Esophagus squamous epithelium (tissue), 5 donors: ENCODE results near the gene LONRF3. TPM values are rescaled to one million over a fixed set of nuclear protein-coding genes. Genes with fewer than 3 reads are reported as not detected.
"Not testable (repeated sequence)": the region's sequence is repeated elsewhere in the genome, so short reads cannot be mapped to it uniquely, and the experiment has no call there.

Experiments
- DNase-seq: peaks from one replicate; lab custom pipeline; 2025; lab: John Stamatoyannopoulos, UW
- H3K27ac ChIP-seq, 4 donors: fragments of 200-600 bp; sonication (generic); one replicate each; pipeline ENCODE4 v1.5.1; 2016 to 2019; ENCODE audit warnings: mild to moderate bottlenecking in 1 of 4
- H3K27me3 ChIP-seq, 4 donors: fragments of 200-600 bp; sonication (generic); 1 replicate in 3 of 4; 2 replicates in 1 of 4; pipeline versions ENCODE4 v1.5.1 to v1.6.0; 2017 to 2021; ENCODE audit warnings: antibody characterized with exemption in 1 of 4
- H3K36me3 ChIP-seq, 3 donors: fragments of 200-600 bp; sonication (generic); one replicate each; pipeline ENCODE4 v1.5.1; 2016 to 2019
- H3K4me1 ChIP-seq, 3 donors: fragments of 200-600 bp; sonication (generic); one replicate each; pipeline ENCODE4 v1.5.1; 2017 to 2019
- H3K4me3 ChIP-seq, 4 donors: fragments of 200-600 bp; sonication (generic); 1 replicate in 3 of 4; 2 replicates in 1 of 4; pipeline ENCODE4 v1.5.1; 2016 to 2019; ENCODE audit warnings: mild to moderate bottlenecking in 2 of 4, moderate library complexity in 1 of 4
- H3K9me3 ChIP-seq, 3 donors: fragments of 200-600 bp; sonication (generic); one replicate each; pipeline ENCODE4 v1.5.1; 2016 to 2019
- CTCF ChIP-seq, 6 experiments: fragments of 450-650 bp in 4 of 6; fragments of 200-600 bp in 2 of 6; sonication (generic) in 2 of 6; IDR thresholded peaks; one replicate each; pipeline ENCODE4 v1.5.1; 2016 to 2019; ENCODE audit warnings: antibody characterized with exemption in 6 of 6, mild to moderate bottlenecking in 4 of 6, moderate library complexity in 4 of 6
- POLR2A ChIP-seq, 4 donors: fragments of 450-650 bp; IDR thresholded peaks; one replicate each; pipeline ENCODE4 v1.6.1; 2017; ENCODE audit warnings: antibody characterized with exemption in 4 of 4, mild to moderate bottlenecking in 4 of 4, moderate library complexity in 3 of 4
- WGBS, 2 donors: methylation state at CpG; one replicate each; pipeline ENCODE4 v1.1.5; 2018; 5-methylcytosine and 5-hydroxymethylcytosine counted together
- intact Hi-C: fragments of 100-400 bp; cut with DNase I; formaldehyde crosslinking; loops from one replicate; pipeline ENCODE4 v1.15.0; 2022
- total RNA-seq, 4 donors: library from RNA; depleted of rRNA; stranded (reverse); fragments of >200 nt; gene quantifications; one replicate each; pipeline ENCODE4 v1.1.0, GENCODE V29; 2016
- donor health status: DM: yes; HTN: yes; CAD: no.

The LONRF3 gene
- total RNA-seq, 4 donors from 2014 or later, result 0.27 to 4.8 (median 1.2) TPM

- no peaks in the 10 kb centered on the region for H3K36me3 ChIP-seq
- H3K4me1 ChIP-seq, result no peaks in the 10 kb centered on the region
- 79% methylated on average over 1 of the region's 1 CpG; no CpG with 5 or more reads in 1 of the 2 donors for WGBS, 2 donors
- no peak overlapping the region for H3K27ac ChIP-seq
- TF ChIP-seq CTCF (IDR thresholded peaks at IDR 0.05), result no peak
- TF ChIP-seq POLR2A (IDR thresholded peaks at IDR 0.05), result no peak
- H3K9me3 ChIP-seq, result no peaks in the 10 kb centered on the region
- no peak for DNase-seq
- H3K4me3 ChIP-seq, result no peak overlapping the region
- intact Hi-C loops, result no loop called here
- no peaks in the 10 kb centered on the region for H3K27me3 ChIP-seq
Observed at GRCh38 chrX:119028733-119029330, 54.4 kb downstream of the LONRF3 start.

GRCh38 chrX:119029656-119030055 lies 55.2 kb downstream of the LONRF3 start:
- H3K4me3 ChIP-seq, H3K27me3 ChIP-seq, H3K27ac ChIP-seq, DNase-seq, H3K9me3 ChIP-seq, H3K36me3 ChIP-seq, H3K4me1 ChIP-seq, intact Hi-C loops: not testable (repeated sequence)
- WGBS, 2 donors, result no CpG with 5 or more reads among the region's 10 CpGs

- Histone ChIP-seq H3K36me3 (no peaks in the 10 kb centered on the region), H3K27me3 (no peaks in the 10 kb centered on the region), H3K9me3 (no peaks in the 10 kb centered on the region), H3K27ac (no peak overlapping the region), H3K4me1 (no peaks in the 10 kb centered on the region), H3K4me3 (no peak overlapping the region)
- DNase-seq, result no peak
- intact Hi-C loops, result no loop called here
- TF ChIP-seq POLR2A (IDR thresholded peaks at IDR 0.05), result no peak
- TF ChIP-seq CTCF (IDR thresholded peaks at IDR 0.05), result no peak
Observed at GRCh38 chrX:119030990-119031389, 56.6 kb downstream of the LONRF3 start.

- Histone ChIP-seq H3K36me3 (no peaks in the 10 kb centered on the region), H3K9me3 (no peaks in the 10 kb centered on the region), H3K27ac (no peak overlapping the region), H3K4me3 (no peak overlapping the region), H3K4me1 (peaks cover 0 to 12% (median 0%) of the 10 kb centered on the region in 3 donors), H3K27me3 (no peaks in the 10 kb centered on the region)
- DNase-seq, result no peak
- WGBS, 2 donors, result 52 to 69% methylated on average over 2 to 4 of the region's 4 CpGs
- intact Hi-C loops, result no loop called here
- no peak for TF ChIP-seq POLR2A (IDR thresholded peaks at IDR 0.05)
- TF ChIP-seq CTCF (IDR thresholded peaks at IDR 0.05), result no peak
Observed at GRCh38 chrX:119036107-119037029, 62.0 kb downstream of the LONRF3 start.

GRCh38 chrX:119040432-119040831 lies 66.0 kb downstream of the LONRF3 start:
- 47 to 67% methylated on average over 4 to 6 of the region's 6 CpGs for WGBS, 2 donors
- H3K4me1 ChIP-seq, result peaks cover 0 to 12% (median 0%) of the 10 kb centered on the region in 3 donors
- H3K27ac ChIP-seq, result peak overlapping the region in 1 of 4 donors; percentile 42
- H3K36me3 ChIP-seq, result no peaks in the 10 kb centered on the region
- intact Hi-C loops, result no loop called here
- TF ChIP-seq POLR2A (IDR thresholded peaks at IDR 0.05) (no peak), CTCF (IDR thresholded peaks at IDR 0.05) (no peak)
- no peaks in the 10 kb centered on the region for H3K27me3 ChIP-seq
- H3K9me3 ChIP-seq, result no peaks in the 10 kb centered on the region
- no peak overlapping the region for H3K4me3 ChIP-seq
- DNase-seq, result no peak
